LNCAP (cell line): ENCODE results near the gene PPRC1.

Experiments used
- TF ChIP-seq, protein P1 (sequence below): fragments of 450-650 bp; IDR thresholded peaks from 2 replicates; pipeline ENCODE4 v1.5.1; 2017; ENCODE audit warnings: mild to moderate bottlenecking

PPRC1 gene

DNA sequence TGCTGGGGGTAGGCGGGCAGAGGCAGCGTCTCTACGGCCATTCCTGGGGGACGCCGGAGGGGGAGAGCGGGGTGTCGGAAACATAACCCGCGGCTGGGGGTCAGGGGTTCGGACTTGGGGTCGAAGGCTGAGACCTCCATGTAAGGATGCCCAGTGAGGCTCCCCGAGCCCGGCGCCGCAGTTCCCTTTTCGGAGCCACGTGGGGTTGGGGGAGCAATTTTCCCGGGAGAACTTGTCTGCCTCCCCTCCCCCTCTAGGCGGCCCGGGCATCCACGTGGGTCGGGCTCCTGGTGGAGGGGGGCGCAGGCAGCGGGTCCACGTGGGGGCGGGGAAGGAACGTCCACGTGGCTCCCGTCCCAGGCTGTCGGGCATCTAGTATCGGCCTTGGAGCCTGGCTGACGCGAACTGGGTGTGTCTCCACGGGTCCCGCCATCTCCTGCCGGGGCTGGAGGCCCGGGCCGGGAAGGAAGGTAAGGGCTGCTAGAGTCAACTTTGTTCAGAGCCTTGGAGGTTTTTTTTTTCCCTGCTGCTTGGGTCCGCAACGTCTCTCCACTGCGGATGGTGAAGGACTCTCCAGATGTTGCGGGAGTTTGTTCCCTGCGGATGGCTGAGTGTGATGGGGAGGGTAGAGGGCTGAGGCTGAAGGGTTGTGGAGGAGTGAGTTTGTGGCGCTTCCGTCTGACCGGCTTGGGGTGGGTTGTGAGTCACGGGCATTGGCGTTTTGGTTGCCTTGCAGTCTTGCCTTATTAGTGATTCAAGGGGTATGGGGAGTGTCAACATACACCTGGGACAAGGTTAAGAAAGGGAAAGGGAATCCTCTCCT is 744 bp downstream of the PPRC1 start:
- TF ChIP-seq, protein P1, sequence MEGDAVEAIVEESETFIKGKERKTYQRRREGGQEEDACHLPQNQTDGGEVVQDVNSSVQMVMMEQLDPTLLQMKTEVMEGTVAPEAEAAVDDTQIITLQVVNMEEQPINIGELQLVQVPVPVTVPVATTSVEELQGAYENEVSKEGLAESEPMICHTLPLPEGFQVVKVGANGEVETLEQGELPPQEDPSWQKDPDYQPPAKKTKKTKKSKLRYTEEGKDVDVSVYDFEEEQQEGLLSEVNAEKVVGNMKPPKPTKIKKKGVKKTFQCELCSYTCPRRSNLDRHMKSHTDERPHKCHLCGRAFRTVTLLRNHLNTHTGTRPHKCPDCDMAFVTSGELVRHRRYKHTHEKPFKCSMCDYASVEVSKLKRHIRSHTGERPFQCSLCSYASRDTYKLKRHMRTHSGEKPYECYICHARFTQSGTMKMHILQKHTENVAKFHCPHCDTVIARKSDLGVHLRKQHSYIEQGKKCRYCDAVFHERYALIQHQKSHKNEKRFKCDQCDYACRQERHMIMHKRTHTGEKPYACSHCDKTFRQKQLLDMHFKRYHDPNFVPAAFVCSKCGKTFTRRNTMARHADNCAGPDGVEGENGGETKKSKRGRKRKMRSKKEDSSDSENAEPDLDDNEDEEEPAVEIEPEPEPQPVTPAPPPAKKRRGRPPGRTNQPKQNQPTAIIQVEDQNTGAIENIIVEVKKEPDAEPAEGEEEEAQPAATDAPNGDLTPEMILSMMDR: no peak

DNA sequence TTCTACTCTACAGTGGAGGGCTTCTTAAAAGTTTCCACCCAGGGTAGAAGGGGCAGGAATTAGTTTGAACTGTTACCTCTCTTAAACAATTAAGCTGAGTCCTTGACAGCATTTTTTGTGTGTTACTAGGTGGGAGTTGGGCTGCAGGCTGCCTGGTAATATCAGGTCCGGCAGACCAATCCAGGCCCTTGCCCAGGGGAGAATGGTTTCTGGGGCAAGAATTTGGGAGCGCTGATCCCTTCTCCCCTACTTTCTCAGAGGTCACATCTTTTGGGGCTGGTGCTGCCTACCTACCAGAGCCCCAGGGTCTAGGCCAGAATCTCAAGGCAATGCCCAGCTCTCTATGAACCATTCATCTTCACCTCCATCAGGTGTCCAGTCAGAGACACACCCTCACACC is 1.6 kb downstream of the PPRC1 start:
- TF ChIP-seq, protein P1: no peak

GRCh38 chr10:102135956-102136526 is 3.2 kb downstream of the PPRC1 start:
- TF ChIP-seq, protein P1: no peak

- TF ChIP-seq, protein P1: no peak
These were observed 6.7 kb downstream of the PPRC1 start for GRCh38 chr10:102139281-102140110.

DNA sequence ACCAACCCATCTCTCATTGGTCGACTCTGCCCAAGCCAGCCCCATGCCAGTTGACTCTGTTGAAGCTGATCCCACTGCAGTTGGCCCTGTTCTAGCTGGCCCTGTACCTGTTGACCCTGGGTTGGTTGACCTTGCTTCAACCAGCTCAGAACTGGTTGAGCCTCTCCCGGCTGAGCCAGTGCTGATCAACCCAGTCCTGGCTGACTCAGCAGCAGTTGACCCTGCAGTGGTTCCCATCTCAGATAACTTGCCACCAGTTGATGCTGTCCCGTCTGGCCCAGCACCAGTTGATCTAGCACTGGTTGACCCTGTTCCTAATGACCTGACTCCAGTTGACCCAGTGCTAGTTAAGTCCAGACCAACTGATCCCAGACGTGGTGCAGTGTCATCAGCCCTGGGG is 7.4 kb downstream of the PPRC1 start:
- TF ChIP-seq, protein P1: no peak

- TF ChIP-seq, protein P1: no peak
These were observed 8.2 kb downstream of the PPRC1 start for GRCh38 chr10:102140913-102141540.

DNA sequence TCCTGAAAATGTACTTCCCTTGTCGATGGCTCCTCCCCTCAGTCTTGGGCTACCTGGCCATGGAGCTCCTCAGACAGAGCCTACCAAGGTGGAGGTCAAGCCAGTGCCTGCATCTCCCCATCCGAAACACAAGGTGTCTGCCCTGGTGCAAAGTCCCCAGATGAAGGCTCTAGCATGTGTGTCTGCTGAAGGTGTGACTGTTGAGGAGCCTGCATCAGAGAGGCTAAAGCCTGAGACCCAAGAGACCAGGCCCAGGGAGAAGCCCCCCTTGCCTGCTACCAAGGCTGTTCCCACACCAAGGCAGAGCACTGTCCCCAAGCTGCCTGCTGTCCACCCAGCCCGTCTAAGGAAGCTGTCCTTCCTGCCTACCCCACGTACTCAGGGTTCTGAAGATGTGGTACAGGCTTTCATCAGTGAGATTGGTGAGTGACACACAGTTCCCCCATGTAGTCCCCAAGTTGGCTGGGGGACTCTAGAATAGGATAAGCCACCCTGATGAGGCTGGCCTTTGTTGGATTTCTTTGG is 8.8 kb downstream of the PPRC1 start:
- TF ChIP-seq, protein P1: no peak
